GM21367 (cell line): ENCODE data around the gene FOXE1.
A peak's percentile ranks its signal among the peaks of the same experiment; 100 is the strongest.

Source experiments
- ATAC-seq: cut with Tn5 transposase; IDR thresholded peaks from one replicate; pipeline ENCODE4 v1.9.1; 2021; ENCODE audit not compliant: unreplicated experiment

The FOXE1 gene

GRCh38 chr9:97864396-97864795 lies 11.4 kb downstream of the FOXE1 start:
- ATAC-seq = no peak

DNA sequence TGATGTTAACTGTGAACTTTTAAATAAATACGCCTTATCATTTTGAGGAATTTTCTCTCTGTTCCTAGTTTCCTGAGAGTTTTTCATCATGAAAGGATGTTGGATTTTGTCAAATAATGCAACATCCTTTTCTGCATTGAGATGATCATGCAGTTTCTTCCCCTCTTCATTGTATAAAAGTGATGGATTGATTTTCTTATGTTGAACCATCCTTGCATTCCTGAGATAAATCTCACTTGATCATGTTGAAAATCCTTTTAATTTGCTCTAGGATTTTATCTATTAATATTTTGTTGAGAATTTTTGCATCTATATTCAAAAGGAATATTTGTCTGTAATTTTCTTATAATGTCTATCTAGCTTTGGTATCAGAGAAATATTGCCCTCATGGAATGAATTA lies 13.3 kb downstream of the FOXE1 start:
- no peak for ATAC-seq

DNA sequence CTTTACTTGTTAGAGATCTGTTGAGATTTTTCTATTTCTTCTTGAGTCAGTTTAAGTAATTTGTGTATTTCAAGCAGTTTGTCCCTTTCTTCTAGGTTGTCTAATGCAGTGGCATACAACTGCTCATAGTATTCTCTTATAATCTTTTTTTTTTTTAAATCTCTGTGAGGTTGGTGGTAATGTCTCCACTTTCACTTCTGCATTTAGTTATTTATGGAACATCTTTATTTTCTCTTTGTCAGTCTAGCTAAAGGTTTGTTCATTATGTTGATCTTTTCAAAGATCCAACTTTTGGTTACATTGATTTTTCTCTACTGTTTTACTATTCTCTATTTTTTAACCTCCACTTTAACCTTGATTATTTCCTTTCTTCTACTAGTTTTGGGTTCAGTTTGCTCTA lies 13.8 kb downstream of the FOXE1 start:
- peak; percentile 57 for ATAC-seq

DNA sequence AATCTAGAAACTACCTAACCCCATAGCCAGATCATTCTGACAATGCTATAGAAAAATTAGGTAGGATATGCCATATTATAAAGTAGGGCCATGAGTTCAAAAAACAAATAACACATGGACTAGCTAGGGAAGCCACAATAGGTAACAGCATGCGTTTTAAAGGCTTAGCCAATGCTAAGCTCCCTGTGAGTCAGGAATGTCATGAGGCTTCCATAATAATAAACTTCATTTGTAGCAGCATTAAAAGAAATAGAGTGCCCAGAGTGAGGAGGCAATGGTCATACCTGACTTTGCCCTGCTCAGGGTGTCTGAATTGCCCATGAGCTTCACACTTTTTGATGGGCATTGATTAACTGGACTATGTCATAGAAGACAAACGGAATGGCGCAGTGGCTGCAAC lies 15.8 kb downstream of the FOXE1 start:
- no peak for ATAC-seq

DNA sequence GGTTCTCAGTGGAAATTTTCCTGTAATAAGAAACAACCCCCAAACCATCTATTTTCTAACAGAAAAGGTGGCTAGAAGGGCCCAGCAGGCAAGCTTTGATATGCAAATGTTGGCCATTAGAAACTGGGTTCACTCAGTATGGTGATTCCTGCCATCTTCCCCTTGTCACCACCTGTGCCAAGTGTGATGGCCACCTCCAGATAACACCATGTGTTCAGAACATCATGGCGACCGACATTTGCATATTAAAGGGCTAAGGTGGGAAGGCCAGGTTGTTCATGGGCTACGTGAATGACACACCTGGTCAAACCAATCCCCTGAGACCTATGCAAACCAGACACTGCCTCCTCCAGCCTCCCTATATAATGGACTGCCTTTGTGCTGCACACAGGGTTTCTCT lies 20.4 kb downstream of the FOXE1 start:
- ATAC-seq = no peak

GRCh38 chr9:97873882-97874281 lies 20.9 kb downstream of the FOXE1 start:
- no peak for ATAC-seq

DNA sequence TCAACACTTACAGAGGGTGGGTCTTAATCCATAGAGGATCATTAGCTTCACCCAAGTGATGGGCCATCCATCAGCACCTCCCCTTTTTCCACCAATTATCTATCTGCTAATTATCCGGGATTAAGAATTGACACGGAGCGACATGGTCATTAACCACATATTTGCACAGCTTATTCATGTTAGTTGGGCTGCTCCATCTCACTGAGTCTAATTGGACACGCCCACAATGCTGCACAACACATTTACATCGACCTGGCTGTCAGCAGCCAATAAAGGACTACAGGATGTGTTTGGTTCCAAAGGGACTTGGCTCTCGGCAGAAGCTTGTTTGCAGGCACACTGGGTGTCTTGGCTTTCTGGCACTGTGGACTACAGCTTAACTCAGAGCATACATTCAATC lies 21.6 kb downstream of the FOXE1 start:
- ATAC-seq = no peak

- no peak for ATAC-seq
These were observed 22.1 kb downstream of the FOXE1 start for GRCh38 chr9:97875111-97875510.

DNA sequence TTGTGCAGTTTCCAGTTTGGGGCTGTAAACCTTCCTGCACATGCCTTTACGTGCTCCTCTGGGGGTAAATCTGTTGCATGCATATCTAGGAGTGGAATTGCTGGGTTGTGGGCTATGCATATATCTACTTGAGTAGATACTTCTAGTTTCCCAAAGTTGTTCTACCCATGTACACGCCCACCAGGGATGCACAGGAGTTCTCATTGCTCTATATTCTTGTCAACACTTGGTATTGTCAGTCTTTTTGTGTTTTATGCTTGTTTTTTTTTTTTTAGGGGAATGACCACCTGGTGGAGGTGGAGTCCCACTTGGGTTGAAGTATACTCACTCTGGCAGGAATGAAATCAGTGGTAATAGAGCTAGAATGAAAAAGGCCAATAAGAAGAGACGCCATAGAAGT lies 23.0 kb downstream of the FOXE1 start:
- ATAC-seq = no peak

DNA sequence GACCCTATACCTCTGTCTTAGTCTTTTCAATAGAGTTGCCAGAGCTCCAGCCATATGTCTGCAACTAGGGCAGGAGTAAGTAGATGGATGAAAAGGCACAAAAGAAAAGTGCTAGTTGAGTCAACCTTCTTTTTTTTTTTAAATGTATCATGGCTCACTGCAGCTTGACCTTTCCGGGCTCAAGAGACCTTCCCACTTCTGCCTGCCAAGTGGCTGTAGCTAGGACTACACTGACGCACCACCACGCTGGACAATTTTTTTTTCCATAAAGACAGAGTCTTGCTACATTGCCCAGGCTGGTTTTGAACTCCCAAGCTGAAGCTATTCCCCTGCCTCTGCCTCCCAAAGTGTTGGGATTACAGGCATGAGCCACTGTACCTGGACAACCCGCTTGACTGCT lies 27.3 kb downstream of the FOXE1 start:
- no peak for ATAC-seq

DNA sequence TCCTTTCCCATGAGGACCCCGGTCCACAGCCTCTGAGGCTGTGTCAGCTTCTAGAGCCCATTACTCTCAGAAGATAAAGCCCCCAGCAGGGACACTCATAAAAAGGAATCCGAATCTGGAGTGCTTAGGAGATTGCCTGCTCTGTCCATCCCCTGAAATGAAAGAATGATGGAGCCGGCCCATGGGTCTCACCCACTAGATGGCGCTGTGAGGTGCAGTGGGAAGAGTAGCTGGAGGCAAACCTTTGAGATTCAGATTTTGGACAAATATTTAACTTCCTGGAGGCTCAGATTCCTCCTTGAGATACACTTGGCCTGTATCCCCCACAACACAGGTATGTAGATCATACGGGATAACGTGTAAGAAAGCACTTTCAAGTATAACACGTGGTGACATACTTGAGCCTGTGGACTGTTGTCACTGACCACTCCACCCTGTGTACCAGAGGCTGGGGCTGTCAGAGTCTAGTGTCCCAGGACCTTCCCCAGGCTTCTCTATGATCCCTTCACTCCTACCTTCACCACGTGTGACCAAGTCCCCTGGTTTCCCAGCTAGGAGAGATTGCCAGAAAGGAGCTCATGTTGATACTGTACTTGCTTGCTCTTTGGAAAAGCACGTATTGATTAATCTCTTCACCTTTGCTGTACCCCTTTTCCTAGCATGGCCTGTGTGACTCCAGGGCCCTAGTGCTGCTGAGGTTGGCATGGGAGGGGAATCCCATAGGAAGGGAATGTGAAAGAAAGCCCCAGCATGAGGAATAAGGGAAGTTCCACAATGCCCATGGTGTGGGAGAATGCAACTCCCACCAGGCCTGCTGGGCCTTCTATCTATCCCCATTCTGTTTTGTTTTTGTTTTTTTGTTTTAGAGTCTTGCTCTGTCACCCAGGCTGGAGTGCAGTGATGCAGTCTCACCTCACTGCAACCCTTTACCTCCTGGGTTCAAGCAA lies 37.2 kb downstream of the FOXE1 start:
- ATAC-seq = no peak

GRCh38 chr9:97891736-97892135 lies 38.7 kb downstream of the FOXE1 start:
- no peak for ATAC-seq

- ATAC-seq = no peak
These were observed 39.4 kb downstream of the FOXE1 start for GRCh38 chr9:97892421-97892820.

- no peak for ATAC-seq
These were observed 42.2 kb downstream of the FOXE1 start for GRCh38 chr9:97895211-97895610.

GRCh38 chr9:97895695-97896332 lies 42.8 kb downstream of the FOXE1 start:
- ATAC-seq = no peak

DNA sequence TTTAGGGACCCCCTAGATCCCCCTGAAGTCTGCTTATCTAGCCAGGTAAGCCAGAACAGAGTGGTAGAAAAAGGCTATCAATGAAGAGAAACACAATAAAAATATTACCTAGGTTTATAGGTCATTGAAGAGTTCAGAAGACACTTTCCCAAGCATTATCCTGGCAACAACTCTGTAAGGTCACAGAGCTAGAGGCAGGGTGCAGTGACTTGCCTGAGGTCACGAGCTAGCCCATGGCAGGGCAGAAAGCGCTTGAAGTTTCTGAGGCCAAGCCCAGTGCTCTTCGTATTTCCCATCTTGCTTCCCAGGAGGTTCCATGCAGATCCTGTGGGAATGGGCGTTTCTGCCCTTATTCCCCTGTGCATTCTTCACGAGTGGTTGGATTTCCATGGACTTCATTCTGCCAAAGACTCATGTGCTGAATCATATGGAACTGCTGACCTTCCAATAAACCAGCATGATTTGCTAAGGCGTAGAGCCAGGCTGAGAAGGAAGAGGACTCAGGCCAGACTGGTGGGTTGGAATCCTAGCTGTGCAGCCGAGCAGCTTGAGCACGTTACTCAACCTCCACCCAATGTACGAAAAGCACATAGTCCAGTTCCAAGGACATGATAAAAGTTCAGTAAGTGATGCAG lies 47.2 kb downstream of the FOXE1 start:
- no peak for ATAC-seq

DNA sequence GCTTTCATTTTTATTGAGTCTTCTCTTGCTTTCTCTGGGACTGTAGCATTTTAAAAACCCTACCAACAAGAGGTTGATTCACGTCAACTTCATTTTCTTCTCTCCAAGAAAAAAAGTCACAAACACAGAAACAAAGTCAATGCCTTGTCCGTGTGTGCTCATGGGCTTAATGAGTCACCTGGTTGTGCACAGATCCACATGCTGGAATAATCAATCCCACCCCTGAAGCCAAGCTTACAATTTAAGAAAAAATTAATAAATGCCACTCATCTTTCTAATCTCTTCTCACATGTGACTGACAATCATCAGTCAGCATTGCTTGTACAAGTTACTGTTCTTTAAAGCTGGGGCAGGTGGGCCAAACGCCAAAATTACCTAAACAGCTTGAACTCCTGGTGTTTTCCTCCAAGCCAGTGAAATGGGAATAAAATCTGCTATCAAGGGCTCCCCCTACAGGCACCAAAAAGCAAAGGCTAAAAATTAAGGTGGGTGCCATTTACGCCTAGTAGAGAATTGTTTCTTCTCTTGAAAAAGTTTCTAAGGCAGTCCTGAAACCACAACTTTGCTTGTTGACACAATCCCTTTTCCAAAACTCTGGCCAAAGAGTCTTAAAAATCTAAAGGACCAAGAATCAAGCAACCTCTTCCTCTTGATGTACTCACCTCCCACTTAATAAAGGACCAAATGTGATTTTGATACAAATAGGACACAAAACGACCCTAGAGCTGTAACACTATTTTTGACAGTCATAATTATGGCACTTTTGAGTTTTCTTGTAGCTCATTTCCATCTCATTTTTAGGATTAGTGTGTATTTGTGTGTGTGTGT lies 47.9 kb downstream of the FOXE1 start:
- ATAC-seq = no peak

DNA sequence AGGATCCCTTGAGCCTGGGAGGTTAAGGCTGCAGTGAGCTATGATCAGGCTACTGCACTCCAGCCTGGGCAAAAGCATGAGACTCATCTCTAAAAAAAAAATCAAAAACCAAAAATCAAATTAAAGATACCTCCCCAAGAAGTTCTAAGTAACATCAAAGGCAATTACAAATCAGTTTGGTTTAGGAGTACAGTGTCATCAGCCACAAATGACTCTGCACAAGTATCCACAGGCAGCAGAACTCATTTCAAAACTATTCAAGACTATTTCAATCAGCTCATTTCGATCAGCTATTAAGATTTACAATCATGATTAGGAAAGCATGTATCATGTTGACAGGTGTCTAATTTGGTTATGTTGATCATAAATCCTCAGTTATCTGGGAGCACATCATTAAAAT lies 50.2 kb downstream of the FOXE1 start:
- ATAC-seq = no peak

DNA sequence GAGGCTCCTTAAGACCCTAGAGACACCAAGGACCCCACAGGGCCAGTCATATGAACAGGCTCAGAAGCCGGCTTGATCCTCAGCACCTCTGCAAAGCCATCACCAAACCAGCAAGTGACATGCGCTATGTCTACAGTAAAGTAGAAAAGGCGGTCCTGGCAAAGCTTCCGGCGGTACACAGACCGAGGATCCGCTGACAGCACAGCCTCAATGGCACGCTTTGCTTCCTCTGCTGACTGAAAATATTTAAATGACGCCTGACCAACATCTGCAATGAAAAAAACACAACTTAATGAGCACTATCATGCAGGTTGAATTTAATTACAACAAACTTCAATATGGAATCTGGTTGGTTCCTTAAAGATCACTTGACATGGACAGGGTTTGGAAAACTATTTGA lies 51.7 kb downstream of the FOXE1 start:
- no peak for ATAC-seq

- ATAC-seq = no peak
These were observed 52.2 kb downstream of the FOXE1 start for GRCh38 chr9:97905228-97905627.
